SK-N-MC (cell line): ENCODE measurements around the gene DDX17.

Source experiments
- EZH2 ChIP-seq: fragments of 200-600 bp; sonication (generic); IDR thresholded peaks from one replicate; pipeline ENCODE4 v1.6.1; 2017; ENCODE audit warnings: antibody characterized with exemption
- POLR2AphosphoS5 ChIP-seq: IDR thresholded peaks from 2 replicates; pipeline ENCODE4 v1.6.1; 2012; ENCODE audit warnings: mild to moderate bottlenecking, low read depth, low read length, borderline replicate concordance

- TF ChIP-seq POLR2AphosphoS5 (no peak), EZH2 (no peak)
These were observed 49.0 kb downstream of the DDX17 start for GRCh38 chr22:38456841-38457699.
